Amniotic stem cell (primary cell): ENCODE results near the gene FHIT.
"Not testable (repeated sequence)": the region's sequence is repeated elsewhere in the genome, so short reads cannot be mapped to it uniquely, and the experiment has no call there.

ENCODE experiments used
- DNase-seq: peaks from one replicate; lab custom pipeline; 2025; lab: John Stamatoyannopoulos, UW

The FHIT gene

GRCh38 chr3:60555686-60556354, 695.4 kb downstream of the FHIT start:
- no peak for DNase-seq

- DNase-seq, result no peak
Observed at GRCh38 chr3:60553144-60553543, 698.1 kb downstream of the FHIT start.

GRCh38 chr3:60552581-60552980, 698.7 kb downstream of the FHIT start:
- DNase-seq, result no peak

GRCh38 chr3:60551455-60552209, 699.6 kb downstream of the FHIT start:
- no peak for DNase-seq

GRCh38 chr3:60549863-60550262, 701.4 kb downstream of the FHIT start:
- DNase-seq, result no peak

- DNase-seq, result no peak
Observed at GRCh38 chr3:60542995-60543394, 708.3 kb downstream of the FHIT start.

- not testable (repeated sequence) for DNase-seq
Observed at GRCh38 chr3:60539394-60539793, 711.9 kb downstream of the FHIT start.

- DNase-seq, result no peak
Observed at GRCh38 chr3:60536420-60536819, 714.8 kb downstream of the FHIT start.

- DNase-seq, result no peak
Observed at GRCh38 chr3:60531759-60532158, 719.5 kb downstream of the FHIT start.

GRCh38 chr3:60528651-60529050, 722.6 kb downstream of the FHIT start:
- no peak for DNase-seq

- no peak for DNase-seq
Observed at GRCh38 chr3:60523536-60523935, 727.7 kb downstream of the FHIT start.

GRCh38 chr3:60517134-60517533, 734.1 kb downstream of the FHIT start:
- DNase-seq, result no peak

GRCh38 chr3:60514866-60515265, 736.4 kb downstream of the FHIT start:
- DNase-seq, result no peak

- no peak for DNase-seq
Observed at GRCh38 chr3:60514085-60514649, 737.1 kb downstream of the FHIT start.

- no peak for DNase-seq
Observed at GRCh38 chr3:60513241-60513640, 738.0 kb downstream of the FHIT start.

- DNase-seq, result no peak
Observed at GRCh38 chr3:60512506-60512905, 738.7 kb downstream of the FHIT start.

- DNase-seq, result no peak
Observed at GRCh38 chr3:60509471-60509870, 741.8 kb downstream of the FHIT start.

GRCh38 chr3:60504827-60505457, 746.3 kb downstream of the FHIT start:
- DNase-seq, result no peak

- DNase-seq, result no peak
Observed at GRCh38 chr3:60501314-60501713, 749.9 kb downstream of the FHIT start.

GRCh38 chr3:60497902-60498301, 753.4 kb downstream of the FHIT start:
- no peak for DNase-seq

- no peak for DNase-seq
Observed at GRCh38 chr3:60490992-60491391, 760.3 kb downstream of the FHIT start.

GRCh38 chr3:60475096-60475495, 776.2 kb downstream of the FHIT start:
- DNase-seq, result no peak

GRCh38 chr3:60469481-60469880, 781.8 kb downstream of the FHIT start:
- no peak for DNase-seq
